ENCODE results near the gene LNPEP.
"Not testable (repeated sequence)": the region's sequence is repeated elsewhere in the genome, so short reads cannot be mapped to it uniquely, and the experiment has no call there.

Gene LNPEP

DNA sequence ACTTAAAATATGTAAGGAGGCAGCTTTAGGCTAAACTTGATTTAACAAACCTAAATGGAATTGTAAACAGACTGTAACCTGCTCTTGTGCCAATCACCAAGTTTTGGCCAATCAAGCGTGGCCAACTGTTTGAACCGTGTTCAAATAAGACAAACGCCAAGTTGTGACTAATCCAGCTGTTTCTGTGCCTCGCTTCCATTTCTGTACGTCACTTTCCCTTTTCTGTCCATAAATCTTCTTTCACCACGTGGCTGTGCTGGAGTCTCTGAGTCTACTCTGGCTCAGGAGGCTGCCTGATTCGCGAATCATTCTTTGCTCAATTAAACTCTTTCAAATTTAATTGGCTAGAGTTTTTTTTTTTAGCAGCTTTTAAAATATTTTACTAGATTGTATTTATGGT, 135.2 kb downstream of the LNPEP start:
- DNase-seq, result no peak

DNA sequence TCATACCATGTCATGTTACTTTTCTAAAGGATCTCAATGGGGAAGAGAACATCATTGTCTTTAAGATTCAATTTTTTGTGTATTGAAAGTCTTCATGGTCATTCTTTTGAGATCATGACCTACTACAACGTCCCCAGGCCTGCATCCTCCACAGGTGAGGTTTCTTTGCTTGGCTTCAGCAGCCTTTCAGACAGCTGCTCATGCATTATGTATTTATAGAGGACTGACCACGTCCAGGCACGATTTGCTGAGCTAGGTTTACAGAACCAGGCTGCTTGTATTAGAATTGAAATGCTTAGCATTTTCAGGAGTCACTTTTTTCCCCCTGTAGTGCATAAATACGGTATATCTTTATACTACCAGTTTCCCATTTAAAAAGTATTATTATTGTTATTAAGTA, 136.1 kb downstream of the LNPEP start:
- DNase-seq, result no peak

DNA sequence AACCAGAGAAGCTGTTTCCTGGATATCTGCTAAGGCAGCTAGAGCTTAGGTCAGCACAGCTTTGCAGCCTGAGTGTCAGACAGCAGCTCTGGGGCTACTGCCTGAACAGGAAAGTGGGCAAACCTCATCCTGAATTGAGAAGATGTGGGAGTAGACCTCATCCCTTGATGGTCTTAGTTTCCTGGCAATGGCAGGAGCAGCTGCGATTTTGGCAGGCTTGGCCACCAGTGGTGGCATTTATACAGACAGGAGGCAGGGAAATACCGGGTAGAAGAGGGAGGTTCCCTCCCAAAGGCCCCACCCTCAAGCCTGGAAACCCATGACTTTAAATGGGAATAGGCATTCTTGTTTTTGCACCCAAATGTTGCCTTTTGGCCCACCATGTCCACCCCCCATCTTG, 136.8 kb downstream of the LNPEP start:
- no peak for DNase-seq

DNA sequence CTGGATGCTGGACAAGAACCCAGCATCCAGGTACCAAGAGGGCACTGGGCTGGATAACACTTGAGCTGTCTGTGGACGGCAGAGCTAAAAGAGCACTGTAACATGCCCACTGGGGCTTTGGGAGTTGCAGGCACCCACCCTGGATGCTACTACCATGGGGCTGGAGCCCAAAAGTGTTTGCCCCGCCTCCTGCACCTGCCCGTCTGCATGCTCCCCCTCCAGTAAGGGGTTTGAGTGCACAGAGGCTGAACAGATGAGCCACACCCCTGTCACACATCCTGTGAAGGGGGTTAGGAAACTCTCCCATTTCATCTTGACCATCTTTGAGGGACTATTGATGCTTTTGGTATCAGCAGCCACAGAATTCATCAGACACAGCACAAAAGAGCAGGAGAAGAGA, 137.5 kb downstream of the LNPEP start:
- no peak for DNase-seq

DNA sequence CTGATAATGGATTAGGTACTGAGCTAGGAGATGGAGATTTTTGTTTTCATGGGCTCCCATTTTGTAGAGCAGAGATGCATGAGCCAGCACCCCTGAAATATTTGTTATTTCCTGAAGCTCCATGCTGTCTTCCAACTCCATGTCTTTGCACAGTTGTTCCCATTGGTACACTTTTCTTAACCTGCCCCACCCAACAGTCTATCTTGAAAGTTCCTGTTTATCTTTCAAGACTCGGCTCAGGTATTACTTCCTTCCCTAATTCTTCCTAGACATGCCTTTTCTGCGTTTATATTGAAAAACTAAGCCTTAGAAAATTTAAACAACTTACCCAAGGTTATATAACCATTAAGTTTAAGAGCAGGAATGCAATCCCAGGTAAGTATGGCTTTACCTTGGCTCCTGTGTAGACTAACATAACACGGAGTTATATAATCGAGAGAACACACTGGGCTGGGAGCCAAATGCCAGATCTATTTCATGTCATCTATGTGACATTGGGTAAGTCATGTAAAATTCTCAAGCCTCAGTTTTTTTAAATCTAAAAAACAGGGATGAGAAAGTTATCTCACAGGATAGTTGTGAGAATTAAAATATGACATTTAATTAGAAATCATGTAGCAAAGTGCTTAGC, 139.1 kb downstream of the LNPEP start:
- DNase-seq, result no peak

DNA sequence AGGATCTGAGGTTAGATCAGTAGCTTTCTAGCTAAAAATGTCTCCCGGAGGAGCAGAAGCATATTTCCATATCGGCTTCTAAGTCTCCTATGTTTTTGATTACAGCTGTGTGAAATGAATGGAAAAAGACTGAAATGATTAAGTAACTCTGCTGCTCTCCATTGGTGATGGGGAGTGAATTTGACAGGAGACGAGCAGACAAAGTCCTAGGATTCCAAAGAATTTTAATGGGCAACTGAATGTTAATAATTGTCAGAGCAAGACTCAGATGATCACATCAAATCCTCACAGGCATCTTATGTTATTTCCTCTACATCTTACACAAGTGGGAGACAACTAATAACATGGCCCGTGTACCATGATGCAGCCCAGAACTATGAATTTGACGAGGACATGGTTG, 139.8 kb downstream of the LNPEP start:
- DNase-seq, result no peak

DNA sequence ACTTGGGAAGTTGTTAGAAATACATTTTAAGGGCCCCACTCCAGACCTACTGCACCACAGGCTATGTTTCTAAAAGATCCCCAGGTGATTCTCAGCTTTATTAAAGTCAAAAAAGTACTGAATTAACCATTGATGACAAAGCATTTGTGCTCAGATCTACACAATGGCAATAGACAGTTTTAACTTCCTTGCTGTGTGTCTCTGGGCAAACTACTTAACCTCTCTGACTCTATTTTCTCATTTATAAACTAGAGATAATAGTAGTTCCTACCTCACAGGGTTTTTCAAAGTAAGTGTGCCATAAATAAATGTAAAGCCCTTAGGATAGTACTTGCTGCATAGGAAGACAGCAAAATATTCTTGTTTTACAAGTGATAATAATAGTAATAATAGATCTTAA, 140.2 kb downstream of the LNPEP start:
- no peak for DNase-seq

DNA sequence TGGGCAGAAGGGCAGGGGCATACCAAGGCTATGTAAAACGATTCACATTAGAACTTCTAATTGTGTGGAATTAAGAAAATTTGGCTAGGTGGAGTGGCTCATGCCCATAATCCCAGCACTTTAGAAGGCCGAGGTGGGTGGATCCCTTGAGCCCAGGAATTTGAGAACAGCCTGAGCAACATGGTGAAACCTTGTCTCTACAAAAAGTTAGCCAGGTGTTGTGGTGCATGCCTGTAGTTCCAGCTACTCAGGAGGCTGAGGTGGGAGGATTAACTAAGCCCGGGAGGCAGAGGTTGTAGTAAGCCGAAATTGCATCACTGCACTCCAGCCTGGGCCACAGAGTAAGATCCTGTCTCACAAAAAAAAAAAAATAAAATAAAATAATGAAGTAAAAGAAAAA, 141.4 kb downstream of the LNPEP start:
- DNase-seq, result no peak

DNA sequence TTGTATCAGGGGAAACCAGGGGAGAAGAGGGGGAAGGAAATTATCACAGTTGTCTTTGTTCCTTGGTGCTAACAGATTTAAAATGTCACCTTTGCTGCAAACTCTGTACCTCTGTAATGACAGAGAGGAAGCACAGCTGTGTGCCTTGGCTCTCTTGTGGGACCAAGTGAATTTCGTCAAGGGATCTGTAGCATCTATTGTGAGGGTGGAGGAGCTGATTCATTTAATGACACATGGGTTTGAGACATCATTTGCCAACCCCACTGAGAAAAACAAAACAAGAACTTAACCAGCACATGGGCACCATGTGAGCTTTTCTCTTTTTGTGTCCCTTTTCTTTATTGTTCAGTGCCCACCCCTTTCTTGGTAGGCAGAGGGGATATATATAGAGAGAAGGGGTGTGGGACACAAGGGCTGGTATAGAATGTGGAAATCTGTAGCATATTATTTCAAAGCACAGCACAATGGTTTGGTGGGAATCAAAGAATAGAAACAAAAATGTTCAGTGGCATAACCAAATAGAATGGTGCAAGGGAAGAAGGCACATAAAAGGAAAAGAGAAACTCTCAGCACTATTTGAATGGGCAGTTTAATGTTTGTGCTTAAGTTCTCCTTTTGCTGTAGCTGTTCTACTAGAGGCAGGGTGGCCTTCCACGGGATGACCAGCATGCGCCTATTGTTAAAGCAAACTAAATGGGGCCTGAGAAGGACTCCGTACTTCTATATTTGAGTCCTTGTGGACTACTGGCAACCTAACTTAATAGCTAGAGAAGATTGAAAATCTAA, 143.3 kb downstream of the LNPEP start:
- no peak for DNase-seq

DNA sequence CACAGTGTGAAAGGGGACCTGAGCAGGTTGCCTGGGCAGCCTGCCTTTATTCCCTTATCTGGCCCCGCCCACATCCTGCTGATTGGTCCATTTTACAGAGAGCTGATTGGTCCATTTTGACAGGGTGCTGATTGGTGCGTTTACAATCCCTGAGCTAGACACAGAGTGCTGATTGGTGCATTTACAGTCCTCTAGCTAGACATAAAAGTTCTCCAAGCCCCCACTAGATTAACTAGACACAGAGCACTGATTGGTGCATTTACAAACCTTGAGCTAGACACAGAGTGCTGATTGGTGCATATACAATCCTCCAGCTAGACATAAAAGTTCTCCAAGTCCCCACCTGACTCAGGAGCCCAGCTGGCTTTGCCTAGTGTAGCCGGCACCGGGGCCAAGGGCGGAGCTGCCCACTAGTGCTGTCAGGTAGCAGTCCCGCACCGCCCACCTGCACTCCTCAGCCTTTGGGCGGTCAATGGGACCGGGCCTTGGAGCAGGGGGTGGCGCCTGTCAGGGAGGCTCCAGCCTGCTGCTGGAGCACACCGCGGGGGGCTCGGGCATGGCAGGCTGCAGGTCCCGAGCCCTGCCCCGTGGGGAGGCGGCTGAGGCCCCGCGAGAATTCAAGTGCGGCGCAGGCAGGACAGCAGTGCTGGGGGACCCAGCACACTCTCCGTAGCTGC, 149.0 kb downstream of the LNPEP start:
- DNase-seq, result not testable (repeated sequence)

DNA sequence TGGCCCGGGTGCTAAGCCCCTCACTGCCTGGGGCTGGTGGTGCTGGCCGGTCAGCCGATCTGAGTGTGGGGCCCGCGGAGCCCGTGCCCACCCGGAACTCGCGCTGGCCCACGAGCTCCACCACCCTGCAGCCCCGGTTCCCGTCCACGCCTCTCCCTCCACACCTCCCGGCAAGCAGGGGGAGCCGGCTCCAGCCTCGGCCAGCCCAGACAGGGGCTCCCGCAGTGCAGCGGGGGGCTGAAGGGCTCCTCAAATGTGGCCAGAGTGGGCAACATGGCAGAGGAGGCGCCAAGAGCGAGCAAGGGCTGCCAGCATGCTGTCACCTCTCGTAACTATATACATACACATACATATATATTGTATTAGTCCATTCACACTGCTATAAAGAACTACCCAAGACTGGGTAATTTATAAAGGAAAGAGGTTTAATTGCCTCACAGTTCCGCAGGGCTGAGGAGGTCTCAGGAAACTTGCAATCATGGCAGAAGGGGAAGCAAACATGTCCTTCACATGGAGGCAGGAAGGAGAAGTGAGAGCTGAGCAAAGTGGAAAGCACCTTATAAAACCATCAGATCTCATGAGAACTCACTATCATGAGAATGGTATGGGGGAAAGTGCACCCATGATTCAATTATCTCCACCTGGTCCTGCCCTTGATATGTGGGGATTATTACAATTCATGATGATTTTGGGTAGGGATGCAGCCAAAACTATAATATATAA, 149.7 kb downstream of the LNPEP start:
- no peak for DNase-seq

Measured in activated CD4-positive, alpha-beta T cell treated with anti-CD3 and anti-CD28 coated beads for 4 hours (primary cell).